Suprapubic skin (tissue), 3 donors: ENCODE measurements around the gene PPM1H.

ENCODE experiments used
- CTCF ChIP-seq, 2 donors: fragments of 200-600 bp in 1 of 2; fragments of 450-650 bp in 1 of 2; sonication (generic) in 1 of 2; IDR thresholded peaks; one replicate each; pipeline ENCODE4 v1.5.1; 2016 to 2019; ENCODE audit warnings: antibody characterized with exemption in 2 of 2, mild to moderate bottlenecking in 1 of 2, moderate library complexity in 1 of 2
- EP300 ChIP-seq: sonication (generic); formaldehyde crosslinking; IDR thresholded peaks from one replicate; pipeline ENCODE4 v1.6.1; 2017; ENCODE audit warnings: antibody characterized with exemption
- POLR2A ChIP-seq, 2 donors: fragments of 450-650 bp; IDR thresholded peaks; one replicate each; pipeline ENCODE4 v1.6.1; 2017; ENCODE audit warnings: antibody characterized with exemption in 2 of 2, mild to moderate bottlenecking in 2 of 2, moderate library complexity in 2 of 2

- TF ChIP-seq CTCF (IDR thresholded peaks at IDR 0.05) (no peak), POLR2A (IDR thresholded peaks at IDR 0.05) (no peak), EP300 (no peak)
Observed at GRCh38 chr12:62947364-62947763, 12.4 kb upstream of the PPM1H start.
